ENCODE results near the gene MGA.
A peak's percentile ranks its signal among the peaks of the same experiment; 100 is the strongest.

The MGA gene

DNA sequence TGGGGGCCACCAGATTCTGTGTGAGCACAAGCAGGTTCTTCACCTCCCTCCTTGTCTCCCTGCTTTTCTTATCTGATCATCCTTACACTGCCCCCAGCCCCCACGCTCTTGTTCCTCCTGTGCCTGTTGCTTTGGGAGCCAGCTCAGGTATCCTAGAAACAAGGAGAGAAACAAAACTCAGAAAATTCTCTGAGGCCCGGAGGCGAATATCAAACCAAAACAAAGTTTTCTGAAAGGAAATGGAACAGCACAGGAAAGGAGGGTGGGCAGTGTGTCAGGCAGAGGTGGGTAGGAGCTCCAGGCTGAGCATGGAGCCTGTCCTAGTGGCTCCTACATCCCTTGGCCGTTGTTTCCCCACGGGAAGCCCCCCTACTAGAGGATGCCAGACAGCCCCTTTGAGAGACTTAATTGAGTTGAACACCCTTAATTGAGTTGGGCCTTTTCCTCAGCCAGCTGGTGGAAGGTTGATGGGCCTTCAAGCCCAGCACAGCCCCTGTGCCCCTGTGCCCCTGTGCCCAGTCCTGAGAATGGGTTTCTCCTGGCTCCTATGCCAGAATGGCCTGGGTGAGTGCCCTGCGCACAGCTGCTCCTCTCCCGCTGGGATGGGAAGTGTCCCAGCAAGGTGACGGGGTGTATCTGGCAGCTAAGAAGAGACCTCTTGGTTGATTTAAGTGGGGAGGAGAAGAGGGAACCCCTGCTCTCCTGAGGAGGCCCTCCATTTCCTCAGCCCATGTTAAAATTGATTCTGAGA lies 144.9 kb downstream of the MGA start:
- DNase-seq (ENCODE audit: low read depth in 1 of 2, low spot score in 1 of 2), result no peak

DNA sequence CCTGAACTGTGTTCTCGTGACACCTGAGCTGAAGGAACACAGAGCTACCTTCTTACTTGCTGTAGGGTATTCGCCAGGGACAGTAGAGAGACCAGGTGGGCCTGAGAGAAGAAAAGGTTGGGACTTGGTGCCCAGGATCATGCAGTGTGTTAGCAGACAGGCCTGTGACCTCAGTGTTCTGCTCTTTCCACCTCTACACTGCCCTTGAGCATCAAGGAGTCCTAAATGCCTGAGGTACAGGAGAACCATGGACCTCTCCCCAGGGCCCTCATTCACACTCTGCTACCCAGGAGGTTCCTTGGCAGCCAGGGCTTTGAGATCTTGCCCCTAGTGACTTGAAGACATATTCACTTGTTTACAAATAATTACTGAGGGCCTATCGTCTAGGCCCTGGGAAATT lies 145.5 kb downstream of the MGA start:
- no peak for DNase-seq (ENCODE audit: low read depth in 1 of 2, low spot score in 1 of 2)

DNA sequence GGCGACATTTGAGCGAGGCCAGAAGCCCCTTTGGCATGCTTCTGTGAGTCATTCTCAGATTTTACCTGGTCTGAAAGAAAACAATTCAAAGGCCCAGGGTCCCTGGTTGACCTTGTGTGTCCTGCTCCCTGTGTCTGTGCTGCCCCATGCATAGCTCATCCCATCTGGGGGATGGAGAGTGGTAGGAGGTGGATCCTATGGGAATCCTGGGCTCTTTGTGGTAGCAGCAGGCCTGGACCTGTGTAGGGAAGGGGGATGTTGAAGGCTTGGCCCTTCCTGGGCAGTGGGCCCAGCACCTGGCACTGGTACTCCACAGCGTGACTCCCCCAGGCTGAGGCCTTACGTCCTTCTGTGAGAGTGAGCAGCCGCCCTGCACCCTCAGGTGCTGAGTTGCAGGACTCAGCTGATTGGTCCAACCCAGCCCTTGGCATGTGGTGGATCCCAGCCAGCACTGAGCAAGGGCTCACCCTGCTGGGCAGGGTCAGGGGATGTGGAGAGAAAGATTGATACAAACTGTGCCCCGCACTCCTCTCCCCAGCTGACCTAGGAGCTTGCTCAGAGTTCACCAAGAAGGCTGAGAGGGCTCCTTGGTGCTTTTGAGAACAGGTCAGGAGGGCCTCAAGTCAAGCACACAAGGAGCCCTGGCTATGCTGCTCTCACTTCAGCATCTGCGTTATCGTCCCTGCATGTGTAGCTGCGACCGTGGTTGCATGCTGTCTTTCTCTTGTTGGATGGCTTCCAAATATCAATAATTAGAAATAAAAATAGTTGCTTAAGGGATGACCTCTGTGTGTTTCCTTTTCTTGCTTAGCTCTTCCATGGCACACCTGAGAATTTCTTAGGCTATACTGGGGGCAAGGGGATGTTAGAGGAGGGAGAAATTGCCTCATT lies 146.3 kb downstream of the MGA start:
- no peak for DNase-seq (ENCODE audit: low read depth in 1 of 2, low spot score in 1 of 2)

DNA sequence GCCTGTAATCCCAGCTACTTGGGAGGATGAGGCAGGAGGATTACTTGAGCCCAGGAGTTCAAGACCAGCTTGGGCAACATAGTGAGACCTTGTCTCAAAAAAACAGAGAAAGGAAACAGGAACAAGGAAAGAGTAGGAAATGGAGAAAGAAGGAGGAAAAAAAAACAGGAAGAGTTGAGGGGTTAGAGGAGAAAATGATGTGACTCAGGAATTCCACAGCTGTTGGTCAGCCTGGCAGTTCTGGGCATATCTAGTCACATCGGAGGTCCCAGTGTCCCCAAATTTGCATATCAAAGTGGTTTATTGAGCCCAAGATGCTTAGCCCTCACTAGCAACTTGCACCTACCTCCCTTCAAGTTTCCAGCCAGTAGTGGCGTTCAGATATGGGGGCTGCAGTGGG lies 148.9 kb downstream of the MGA start:
- DNase-seq (ENCODE audit: low read depth in 1 of 2, low spot score in 1 of 2), result no peak

DNA sequence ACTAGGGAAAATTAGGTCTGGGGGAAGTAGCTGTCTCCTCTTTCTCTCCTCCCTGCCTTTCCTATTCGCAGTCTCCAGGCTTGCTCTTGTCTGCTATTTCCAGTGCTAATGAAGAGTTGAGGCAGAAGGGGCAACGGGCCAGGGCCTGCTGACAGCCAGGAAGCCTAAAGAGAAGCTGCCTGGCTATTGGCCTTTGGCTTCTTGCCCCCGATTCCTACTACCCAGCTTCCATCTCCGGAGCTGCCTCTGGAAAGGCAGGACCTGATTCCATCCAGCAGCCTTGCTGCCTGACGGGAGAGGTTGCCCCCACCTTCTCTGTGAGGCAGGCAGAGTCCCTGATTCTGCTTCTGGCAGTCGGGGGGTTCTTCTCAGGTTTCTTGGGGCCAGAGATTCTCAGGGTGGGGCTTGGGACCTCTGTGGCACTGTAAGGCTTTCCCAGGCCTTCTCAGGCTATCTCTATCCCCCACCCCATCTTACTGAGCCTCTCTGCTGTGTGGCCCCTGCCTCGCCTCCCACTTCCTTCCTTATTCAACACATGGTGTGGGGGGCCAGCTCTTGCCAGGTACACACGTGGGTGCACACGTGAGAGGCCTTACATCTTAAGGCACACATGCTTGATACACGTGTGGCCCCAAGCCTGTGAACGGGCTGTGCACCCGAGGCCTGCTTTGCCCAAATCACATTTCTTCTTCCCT lies 149.5 kb downstream of the MGA start:
- no peak for DNase-seq (ENCODE audit: low read depth in 1 of 2, low spot score in 1 of 2)

DNA sequence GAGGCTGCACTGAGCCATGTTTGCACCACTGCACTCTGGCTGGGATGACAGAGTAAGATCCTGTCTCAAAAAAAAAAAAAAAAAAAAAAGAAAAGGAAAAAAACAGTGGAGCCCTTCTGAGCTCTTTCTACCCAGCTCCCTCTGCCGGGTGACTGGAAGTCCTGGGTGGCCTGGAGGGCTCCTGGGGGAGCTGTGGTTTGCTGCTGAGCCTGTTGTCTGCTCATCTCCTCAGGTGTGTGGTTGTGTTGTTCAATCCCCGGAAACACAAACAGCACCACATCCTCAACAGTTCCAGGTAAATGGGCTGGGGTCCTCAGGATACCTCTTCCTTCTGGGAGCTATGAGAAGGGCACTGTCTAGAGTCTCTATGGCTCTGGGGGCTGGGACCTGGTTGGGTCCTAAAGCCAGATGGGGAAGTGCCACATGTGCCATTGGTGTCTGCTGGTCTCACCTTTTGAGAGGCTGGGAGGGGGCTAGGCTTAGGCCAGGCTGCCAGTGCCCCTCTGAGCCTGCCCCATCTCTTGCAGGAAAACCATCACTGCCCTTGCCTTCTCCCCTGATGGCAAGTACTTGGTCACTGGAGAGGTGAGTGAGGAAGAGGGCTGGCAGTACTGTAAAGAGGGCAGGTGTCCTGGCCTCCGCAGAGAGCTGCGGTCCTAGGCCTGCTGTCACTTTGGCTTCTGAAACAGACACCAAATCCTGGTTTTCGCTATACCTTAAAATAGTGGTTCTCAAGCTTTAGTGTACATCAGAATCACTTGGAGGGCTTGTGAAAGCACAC lies 150.6 kb downstream of the MGA start:
- DNase-seq (ENCODE audit: low read depth in 1 of 2, low spot score in 1 of 2), result no peak

DNA sequence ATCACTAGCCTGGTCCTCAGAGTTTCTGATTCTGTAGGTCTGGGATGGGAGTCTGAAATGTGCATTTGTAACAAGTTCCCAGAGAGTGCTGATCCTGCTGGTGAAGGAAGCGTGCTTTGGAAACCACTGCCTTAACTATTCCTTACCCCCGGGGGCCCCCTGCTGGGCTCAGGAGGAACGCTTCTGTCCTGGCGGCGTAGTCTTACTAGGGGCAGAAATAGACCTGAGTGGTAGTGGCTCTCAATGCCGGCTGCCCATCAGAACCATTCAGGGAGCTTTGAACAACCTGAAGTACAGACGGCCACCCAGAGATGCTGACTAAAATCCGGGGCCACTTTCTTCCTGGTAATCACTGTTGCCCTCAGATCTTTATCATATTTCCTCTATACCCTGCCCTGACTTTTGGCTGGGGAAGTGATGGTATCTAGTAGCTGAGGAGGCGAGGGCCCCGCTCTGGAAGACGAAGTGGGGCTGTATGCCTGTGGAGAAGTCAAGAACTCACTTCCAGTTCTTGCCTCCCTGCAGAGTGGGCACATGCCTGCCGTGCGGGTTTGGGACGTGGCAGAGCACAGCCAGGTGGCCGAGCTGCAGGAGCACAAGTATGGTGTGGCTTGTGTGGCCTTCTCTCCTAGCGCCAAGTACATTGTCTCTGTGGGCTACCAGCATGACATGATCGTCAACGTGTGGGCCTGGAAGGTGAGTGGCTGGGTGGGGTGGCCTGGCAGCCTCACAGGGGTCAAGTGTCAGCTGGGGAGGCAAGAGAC lies 151.4 kb downstream of the MGA start:
- peak; percentile 48 for DNase-seq (ENCODE audit: low read depth in 1 of 2, low spot score in 1 of 2)

DNA sequence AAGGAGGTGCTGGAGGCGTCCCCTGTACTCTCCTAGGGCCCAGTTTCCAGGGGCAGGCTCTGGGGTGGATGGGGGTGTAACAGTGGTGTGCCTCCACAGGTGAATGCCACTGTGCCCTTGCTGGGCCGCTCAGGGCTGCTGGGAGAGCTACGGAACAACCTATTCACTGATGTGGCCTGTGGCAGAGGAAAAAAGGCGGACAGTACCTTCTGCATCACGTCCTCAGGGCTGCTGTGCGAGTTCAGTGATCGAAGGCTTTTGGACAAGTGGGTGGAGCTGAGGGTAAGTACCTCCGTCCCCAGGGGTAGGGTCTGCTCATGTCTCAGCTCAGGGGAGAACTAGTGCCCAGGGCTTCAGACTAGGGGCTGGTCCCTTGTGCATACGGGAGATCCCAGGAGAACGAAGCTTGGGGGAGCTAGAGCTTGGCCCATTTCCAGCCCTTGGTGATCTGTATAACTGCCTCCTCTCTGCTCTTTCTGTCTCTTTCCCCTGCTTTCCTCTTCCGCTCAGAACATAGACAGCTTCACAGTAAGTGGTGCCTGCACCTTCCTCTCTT lies 152.7 kb downstream of the MGA start:
- no peak for DNase-seq (ENCODE audit: low read depth in 1 of 2, low spot score in 1 of 2)

DNA sequence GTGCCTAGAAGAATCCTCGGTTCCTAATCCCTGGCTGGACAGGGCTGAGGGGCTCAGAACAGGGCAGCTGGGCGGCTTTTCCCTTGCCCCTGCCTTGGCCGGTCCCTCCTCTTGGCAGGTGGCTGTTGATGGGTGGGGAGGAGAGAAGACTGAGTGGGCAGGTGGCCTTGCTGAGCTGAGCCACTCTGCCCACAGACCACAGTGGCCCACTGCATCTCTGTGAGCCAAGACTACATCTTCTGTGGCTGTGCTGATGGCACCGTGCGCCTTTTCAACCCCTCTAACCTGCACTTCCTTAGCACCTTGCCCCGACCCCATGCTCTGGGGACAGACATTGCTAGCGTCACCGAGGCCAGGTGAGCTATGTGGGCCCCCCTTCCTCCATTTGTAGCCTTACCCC lies 153.2 kb downstream of the MGA start:
- DNase-seq (ENCODE audit: low read depth in 1 of 2, low spot score in 1 of 2), result no peak

DNA sequence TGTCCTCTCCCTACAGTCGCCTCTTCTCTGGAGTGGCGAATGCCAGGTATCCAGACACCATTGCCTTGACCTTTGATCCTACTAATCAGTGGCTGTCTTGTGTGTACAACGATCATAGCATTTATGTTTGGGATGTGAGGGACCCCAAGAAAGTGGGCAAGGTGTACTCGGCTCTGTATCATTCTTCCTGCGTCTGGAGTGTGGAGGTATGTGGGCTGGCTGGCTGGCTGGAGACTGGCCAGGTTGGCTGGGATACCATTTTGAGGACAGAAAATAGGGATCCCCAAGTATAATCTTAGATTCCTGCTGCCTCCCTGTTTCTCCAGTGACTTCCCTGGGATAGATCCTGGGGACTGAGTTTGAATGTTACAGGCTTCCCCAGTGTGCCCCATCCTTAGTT lies 154.3 kb downstream of the MGA start:
- no peak for DNase-seq (ENCODE audit: low read depth in 1 of 2, low spot score in 1 of 2)

DNA sequence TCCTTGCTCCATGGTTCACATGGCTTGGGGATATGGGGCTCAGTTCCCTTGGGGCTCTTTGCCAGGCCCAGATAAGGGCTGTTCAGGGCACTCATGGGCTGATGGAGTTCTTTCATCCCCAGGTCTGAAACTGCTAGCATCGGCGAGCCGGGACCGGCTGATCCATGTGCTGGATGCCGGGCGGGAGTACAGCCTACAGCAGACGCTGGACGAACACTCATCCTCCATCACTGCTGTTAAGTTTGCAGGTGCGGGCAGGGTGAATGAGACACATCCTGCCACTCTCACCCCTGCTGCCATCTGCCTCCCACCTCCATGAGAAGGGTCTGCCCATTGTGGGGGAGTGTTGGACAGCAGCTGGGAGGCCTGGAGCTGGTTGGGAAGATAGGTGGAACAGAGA lies 156.6 kb downstream of the MGA start:
- no peak for DNase-seq (ENCODE audit: low read depth in 1 of 2, low spot score in 1 of 2)

DNA sequence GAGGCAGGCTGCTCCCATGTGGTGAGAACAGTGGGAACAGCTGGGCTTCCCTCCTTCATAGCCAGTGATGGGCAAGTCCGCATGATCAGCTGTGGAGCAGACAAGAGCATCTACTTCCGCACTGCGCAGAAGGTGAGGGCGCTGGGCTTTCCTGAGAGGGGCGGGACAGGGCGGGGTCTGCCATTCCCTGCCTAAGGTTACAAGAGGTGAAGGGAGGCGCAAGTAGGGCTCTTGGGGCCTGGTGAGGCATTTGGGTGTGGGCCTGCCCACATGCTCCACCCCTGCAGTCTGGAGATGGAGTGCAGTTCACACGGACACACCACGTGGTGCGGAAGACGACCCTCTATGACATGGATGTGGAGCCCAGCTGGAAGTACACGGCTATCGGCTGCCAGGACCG lies 157.1 kb downstream of the MGA start:
- DNase-seq (ENCODE audit: low read depth in 1 of 2, low spot score in 1 of 2), result no peak

DNA sequence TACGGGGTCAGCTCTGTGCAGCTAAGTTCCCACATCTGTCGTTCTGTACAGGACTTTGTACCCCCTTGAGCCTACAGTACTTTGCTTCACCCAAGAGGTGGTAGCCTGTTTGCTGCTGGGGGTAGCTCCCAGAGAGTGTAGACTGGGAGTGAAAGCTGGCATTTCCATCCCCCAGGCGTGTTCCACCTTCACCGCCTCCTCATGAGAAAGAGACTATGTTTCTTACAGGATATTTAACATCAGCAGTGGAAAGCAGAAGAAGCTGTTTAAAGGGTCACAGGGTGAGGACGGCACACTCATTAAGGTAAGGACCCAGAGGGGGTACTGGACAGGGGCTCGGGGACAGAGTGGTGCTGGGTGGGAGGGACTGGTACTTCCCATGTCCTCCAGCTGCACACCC lies 157.6 kb downstream of the MGA start:
- DNase-seq (ENCODE audit: low read depth in 1 of 2, low spot score in 1 of 2), result no peak

DNA sequence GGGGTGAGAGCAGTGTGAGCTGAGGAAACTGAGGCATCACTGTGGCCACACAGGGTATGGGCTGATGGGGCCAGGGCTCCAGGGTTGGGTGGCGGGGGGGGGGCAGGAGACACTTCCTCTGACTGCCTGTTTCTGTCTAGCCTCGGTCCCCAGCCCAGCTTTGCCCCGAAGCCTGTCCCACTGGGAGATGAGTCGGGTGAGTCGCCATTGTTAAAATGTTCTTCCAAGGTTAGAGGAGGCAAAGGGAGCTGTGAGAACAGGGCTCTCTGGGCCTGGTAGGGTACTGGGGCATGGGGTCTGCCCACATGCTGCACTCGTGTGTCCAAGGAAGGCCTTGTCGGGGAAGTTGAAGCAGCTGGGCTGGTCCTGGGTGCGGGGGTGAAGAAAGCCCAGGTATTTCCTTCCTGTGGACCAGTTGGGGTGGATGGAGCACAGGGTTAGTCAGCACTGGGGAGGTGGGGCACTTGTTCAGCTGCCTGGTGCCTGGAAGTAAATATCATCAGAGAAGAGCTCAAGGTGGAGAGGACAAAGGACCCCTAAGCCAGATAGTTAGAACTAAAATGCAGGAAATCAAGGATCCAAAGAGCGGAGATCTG lies 159.3 kb downstream of the MGA start:
- no peak for DNase-seq (ENCODE audit: low read depth in 1 of 2, low spot score in 1 of 2)

DNA sequence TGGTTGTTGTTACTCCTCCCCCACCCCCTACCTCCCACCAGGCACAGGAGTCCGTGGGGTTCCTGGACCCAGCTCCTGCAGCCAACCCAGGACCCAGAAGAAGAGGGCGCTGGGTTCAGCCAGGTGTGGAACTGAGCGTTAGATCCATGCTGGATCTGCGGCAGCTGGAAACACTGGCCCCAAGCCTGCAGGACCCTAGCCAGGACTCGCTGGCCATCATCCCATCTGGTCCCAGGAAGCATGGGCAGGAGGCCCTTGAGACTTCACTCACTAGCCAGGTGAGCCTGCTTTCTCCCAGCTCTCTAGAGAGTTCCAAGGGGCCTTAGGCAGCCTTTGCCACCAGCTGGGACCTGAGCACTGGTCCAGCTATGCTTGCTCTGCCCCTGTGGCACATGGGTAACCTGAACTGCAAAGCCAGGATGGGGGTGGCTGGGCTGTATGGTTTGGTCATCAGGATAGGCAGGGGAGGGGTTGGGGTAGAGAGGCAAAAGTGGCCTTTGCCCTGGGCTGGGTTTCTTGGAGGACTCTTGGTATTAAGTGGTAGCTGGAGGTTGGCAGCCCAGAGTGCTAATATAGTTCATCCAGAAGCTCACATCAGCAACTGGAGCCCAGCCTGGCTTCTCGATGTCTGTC lies 160.7 kb downstream of the MGA start:
- DNase-seq (ENCODE audit: low read depth in 1 of 2, low spot score in 1 of 2), result no peak

DNA sequence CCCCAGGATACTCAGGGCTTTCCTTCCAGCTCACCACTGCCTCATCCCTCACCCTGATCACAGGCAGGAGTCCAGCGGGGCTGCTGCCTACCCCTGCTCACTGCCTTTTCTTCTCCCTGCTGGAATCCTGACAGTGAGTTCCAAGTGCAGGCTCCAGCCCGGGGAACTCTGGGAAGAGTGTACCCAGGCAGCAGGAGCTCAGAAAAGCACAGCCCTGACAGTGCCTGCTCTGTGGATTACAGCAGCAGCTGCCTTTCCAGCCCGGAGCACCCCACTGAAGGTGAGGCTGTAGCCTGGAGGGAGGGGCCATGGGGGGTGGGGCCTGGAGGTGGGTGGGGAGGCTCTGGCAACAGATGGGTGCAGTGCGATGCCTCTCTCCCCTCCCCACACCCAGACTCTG lies 161.6 kb downstream of the MGA start:
- no peak for DNase-seq (ENCODE audit: low read depth in 1 of 2, low spot score in 1 of 2)

DNA sequence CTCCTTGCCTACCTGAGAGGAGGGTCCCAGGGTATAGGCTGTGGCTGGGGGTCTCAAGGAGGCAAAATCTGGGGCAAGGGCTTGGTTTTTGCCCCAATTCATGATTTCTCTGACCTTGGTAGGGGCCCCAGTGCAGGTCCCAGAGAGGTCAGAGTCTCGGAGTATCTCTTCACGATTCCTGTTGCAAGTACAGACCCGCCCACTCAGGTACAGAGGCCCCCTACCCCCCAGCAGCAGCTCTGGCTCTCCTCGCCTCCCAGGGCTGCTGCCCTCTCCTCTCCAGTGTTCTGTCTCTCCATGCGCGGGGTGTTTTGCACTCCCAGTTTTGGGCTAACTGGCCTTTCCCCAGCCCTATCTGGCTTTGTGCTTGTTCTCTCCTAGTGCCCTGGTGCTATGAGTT lies 162.3 kb downstream of the MGA start:
- no peak for DNase-seq (ENCODE audit: low read depth in 1 of 2, low spot score in 1 of 2)

Measured in activated T-helper 1 cell treated with anti-CD3 and anti-CD28 coated beads, Interleukin-2, amount 50 U/mL, for 16 hours (primary cell).